Esophagus squamous epithelium (tissue), 4 donors: ENCODE measurements around the gene DHX32.

Experiments
- POLR2A ChIP-seq, 4 donors: fragments of 450-650 bp; IDR thresholded peaks; one replicate each; pipeline ENCODE4 v1.6.1; 2017; ENCODE audit warnings: antibody characterized with exemption in 4 of 4, mild to moderate bottlenecking in 4 of 4, moderate library complexity in 3 of 4
- TF ChIP-seq, protein P1 (sequence below), 6 experiments: fragments of 450-650 bp in 4 of 6; fragments of 200-600 bp in 2 of 6; sonication (generic) in 2 of 6; IDR thresholded peaks; one replicate each; pipeline ENCODE4 v1.5.1; 2016 to 2019; ENCODE audit warnings: antibody characterized with exemption in 6 of 6, mild to moderate bottlenecking in 4 of 6, moderate library complexity in 4 of 6

DNA sequence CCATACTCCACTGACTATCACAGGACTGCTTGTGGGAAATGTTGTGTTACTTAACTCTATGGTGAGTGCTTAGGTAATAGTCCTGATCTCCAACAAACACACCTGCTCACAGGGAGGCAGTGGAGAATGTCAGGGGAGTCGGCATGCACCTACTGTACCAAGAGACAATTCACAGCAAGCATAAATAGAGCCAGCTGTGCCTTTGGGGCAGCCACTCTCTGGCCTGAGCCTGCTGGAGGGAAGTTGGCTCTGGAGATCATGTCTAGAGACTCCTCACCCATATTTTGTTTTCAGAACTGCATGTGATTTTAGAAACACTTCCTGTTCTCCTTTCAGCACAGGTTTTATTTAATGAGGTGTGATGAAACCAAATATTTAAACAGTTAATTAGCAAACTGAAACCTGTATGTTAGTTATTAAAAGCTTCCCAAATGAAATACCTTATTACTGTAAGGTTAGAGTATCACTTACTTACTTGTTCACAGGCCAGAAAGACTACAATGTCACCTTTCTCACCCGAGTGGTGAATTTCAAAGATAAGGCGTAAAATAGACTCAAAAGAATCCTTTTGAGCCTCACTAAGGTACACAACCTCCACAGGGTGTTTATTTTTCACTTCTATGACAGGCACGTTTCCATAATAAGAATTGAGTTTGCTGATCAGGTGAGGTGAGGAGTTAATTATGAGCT is 21.8 kb downstream of the DHX32 start:
- TF ChIP-seq, protein P1, sequence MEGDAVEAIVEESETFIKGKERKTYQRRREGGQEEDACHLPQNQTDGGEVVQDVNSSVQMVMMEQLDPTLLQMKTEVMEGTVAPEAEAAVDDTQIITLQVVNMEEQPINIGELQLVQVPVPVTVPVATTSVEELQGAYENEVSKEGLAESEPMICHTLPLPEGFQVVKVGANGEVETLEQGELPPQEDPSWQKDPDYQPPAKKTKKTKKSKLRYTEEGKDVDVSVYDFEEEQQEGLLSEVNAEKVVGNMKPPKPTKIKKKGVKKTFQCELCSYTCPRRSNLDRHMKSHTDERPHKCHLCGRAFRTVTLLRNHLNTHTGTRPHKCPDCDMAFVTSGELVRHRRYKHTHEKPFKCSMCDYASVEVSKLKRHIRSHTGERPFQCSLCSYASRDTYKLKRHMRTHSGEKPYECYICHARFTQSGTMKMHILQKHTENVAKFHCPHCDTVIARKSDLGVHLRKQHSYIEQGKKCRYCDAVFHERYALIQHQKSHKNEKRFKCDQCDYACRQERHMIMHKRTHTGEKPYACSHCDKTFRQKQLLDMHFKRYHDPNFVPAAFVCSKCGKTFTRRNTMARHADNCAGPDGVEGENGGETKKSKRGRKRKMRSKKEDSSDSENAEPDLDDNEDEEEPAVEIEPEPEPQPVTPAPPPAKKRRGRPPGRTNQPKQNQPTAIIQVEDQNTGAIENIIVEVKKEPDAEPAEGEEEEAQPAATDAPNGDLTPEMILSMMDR (IDR thresholded peaks at IDR 0.05) = no peak
- no peak for TF ChIP-seq POLR2A (IDR thresholded peaks at IDR 0.05)
